Ishikawa (cell line): ENCODE results near the gene YDJC.

ENCODE experiments used
- CEBPB ChIP-seq: IDR thresholded peaks from 2 replicates; pipeline ENCODE4 v1.6.1; 2012
- EGR1 ChIP-seq: IDR thresholded peaks from 2 replicates; pipeline ENCODE4 v1.6.1; 2012
- EP300 ChIP-seq: IDR thresholded peaks from 2 replicates; pipeline ENCODE4 v1.6.1; 2012; ENCODE audit warnings: borderline replicate concordance
- FOXM1 ChIP-seq: IDR thresholded peaks from 2 replicates; pipeline ENCODE4 v1.6.1; 2012; ENCODE audit warnings: low read depth, borderline replicate concordance
- NFIC ChIP-seq: IDR thresholded peaks from 2 replicates; pipeline ENCODE4 v1.6.1; 2012
- RAD21 ChIP-seq: IDR thresholded peaks from 2 replicates; pipeline ENCODE4 v1.6.1; 2012; ENCODE audit warnings: low read depth
- TCF12 ChIP-seq: IDR thresholded peaks from 2 replicates; pipeline ENCODE4 v1.6.1; 2012; ENCODE audit warnings: low read depth
- TEAD4 ChIP-seq: IDR thresholded peaks from 2 replicates; pipeline ENCODE4 v1.6.1; 2012
- YY1 ChIP-seq: IDR thresholded peaks from 2 replicates; pipeline ENCODE4 v1.6.1; 2012; ENCODE audit warnings: low read depth
- ZBTB7A ChIP-seq: IDR thresholded peaks from 2 replicates; pipeline ENCODE4 v1.6.1; 2012; ENCODE audit warnings: low read depth
- TF ChIP-seq, protein P1 (sequence below): IDR thresholded peaks from 2 replicates; pipeline ENCODE4 v1.6.1; 2012
- TF ChIP-seq, protein P2 (sequence below): IDR thresholded peaks from 2 replicates; pipeline ENCODE4 v1.6.1; 2012
- TF ChIP-seq, protein P3 (sequence below): IDR thresholded peaks from 2 replicates; pipeline ENCODE4 v1.6.1; 2012; ENCODE audit warnings: low read depth, mild to moderate bottlenecking

DNA sequence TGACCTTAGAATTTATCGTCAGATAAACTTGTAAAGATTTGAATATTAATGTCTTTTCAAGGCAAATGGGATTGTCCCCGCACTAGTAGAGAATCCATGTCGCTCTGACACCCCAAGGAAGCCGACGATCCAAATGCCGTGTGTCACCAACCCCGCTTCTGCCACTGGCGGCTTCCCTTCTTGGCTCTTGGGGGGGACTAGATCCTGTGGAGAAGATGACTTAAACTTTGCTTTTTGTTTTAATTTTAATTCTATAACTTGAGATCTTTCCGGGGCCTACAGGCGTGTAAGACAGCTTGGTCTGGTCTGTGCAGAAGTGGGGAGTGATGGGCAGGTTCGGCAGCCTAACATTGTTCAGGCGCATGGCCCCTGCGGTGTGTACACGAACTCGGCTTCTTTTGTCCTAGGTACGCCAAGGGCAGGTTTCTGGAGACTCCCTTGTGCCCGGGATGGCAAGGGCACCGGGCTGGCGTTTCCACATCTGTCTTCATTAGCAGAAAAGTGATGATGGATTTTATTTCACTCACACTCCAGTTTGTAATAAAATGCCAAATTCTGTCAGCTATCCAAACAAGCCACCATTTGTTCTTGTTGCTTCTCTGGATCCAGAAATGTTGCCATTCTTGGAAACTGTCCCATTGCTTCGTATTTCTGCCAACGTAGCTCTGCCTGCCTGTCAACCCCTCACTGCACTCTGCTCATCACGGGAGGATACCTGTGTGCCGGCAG is 6.7 kb downstream of the YDJC start:
- TF ChIP-seq YY1: no peak
- no peak for TF ChIP-seq ZBTB7A
- TF ChIP-seq, protein P1, sequence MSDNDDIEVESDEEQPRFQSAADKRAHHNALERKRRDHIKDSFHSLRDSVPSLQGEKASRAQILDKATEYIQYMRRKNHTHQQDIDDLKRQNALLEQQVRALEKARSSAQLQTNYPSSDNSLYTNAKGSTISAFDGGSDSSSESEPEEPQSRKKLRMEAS: no peak
- TF ChIP-seq CEBPB: no peak
- no peak for TF ChIP-seq FOXM1
- TF ChIP-seq, protein P2, sequence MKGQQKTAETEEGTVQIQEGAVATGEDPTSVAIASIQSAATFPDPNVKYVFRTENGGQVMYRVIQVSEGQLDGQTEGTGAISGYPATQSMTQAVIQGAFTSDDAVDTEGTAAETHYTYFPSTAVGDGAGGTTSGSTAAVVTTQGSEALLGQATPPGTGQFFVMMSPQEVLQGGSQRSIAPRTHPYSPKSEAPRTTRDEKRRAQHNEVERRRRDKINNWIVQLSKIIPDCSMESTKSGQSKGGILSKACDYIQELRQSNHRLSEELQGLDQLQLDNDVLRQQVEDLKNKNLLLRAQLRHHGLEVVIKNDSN: no peak
- TF ChIP-seq, protein P3, sequence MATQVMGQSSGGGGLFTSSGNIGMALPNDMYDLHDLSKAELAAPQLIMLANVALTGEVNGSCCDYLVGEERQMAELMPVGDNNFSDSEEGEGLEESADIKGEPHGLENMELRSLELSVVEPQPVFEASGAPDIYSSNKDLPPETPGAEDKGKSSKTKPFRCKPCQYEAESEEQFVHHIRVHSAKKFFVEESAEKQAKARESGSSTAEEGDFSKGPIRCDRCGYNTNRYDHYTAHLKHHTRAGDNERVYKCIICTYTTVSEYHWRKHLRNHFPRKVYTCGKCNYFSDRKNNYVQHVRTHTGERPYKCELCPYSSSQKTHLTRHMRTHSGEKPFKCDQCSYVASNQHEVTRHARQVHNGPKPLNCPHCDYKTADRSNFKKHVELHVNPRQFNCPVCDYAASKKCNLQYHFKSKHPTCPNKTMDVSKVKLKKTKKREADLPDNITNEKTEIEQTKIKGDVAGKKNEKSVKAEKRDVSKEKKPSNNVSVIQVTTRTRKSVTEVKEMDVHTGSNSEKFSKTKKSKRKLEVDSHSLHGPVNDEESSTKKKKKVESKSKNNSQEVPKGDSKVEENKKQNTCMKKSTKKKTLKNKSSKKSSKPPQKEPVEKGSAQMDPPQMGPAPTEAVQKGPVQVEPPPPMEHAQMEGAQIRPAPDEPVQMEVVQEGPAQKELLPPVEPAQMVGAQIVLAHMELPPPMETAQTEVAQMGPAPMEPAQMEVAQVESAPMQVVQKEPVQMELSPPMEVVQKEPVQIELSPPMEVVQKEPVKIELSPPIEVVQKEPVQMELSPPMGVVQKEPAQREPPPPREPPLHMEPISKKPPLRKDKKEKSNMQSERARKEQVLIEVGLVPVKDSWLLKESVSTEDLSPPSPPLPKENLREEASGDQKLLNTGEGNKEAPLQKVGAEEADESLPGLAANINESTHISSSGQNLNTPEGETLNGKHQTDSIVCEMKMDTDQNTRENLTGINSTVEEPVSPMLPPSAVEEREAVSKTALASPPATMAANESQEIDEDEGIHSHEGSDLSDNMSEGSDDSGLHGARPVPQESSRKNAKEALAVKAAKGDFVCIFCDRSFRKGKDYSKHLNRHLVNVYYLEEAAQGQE: no peak
- no peak for TF ChIP-seq TCF12
- no peak for TF ChIP-seq EP300
- no peak for TF ChIP-seq TEAD4
- TF ChIP-seq EGR1: no peak
- TF ChIP-seq NFIC: no peak
- no peak for TF ChIP-seq RAD21
